Trophoblast cell (in vitro differentiated cells and primary cell): ENCODE results near the gene STK36.

Experiments used
- DNase-seq, 2 donors: peaks; one replicate each; pipeline ENCODE4 v3.0.0-alpha.2; 2016
- H2AFZ ChIP-seq: 2 replicates; pipeline ENCODE4 v1.6.1; 2013; ENCODE audit warnings: low read length, moderate library complexity, mild to moderate bottlenecking; ENCODE audit not compliant: insufficient read depth, poor library complexity
- H2AK5ac ChIP-seq: 2 replicates; pipeline ENCODE4 v1.6.1; 2013; ENCODE audit warnings: mild to moderate bottlenecking, low read length
- H2BK120ac ChIP-seq: 2 replicates; pipeline ENCODE4 v1.6.1; 2013; ENCODE audit warnings: low read length, mild to moderate bottlenecking, moderate library complexity; ENCODE audit not compliant: insufficient read depth, poor library complexity
- H2BK12ac ChIP-seq: 2 replicates; pipeline ENCODE4 v1.6.1; 2013; ENCODE audit warnings: mild to moderate bottlenecking, low read length, moderate library complexity
- H2BK5ac ChIP-seq: 2 replicates; pipeline ENCODE4 v1.6.1; 2013; ENCODE audit warnings: low read length, low read depth, moderate library complexity, mild to moderate bottlenecking; ENCODE audit not compliant: poor library complexity
- H3K14ac ChIP-seq: 2 replicates; pipeline ENCODE4 v1.6.1; 2013; ENCODE audit warnings: mild to moderate bottlenecking, low read length
- H3K18ac ChIP-seq: 2 replicates; pipeline ENCODE4 v1.6.1; 2013; ENCODE audit warnings: mild to moderate bottlenecking, low read length
- H3K23ac ChIP-seq: 2 replicates; pipeline ENCODE4 v1.6.1; 2013; ENCODE audit warnings: low read length
- H3K27ac ChIP-seq: 2 replicates; pipeline ENCODE4 v1.5.1; 2013; ENCODE audit warnings: low read depth, mild to moderate bottlenecking, inconsistent platforms, low read length, moderate library complexity
- H3K27me3 ChIP-seq: 2 replicates; pipeline ENCODE4 v1.6.1; 2013; ENCODE audit warnings: inconsistent platforms, mild to moderate bottlenecking, low read length, moderate library complexity; ENCODE audit not compliant: insufficient read depth
- H3K36me3 ChIP-seq, 2 experiments: 1 replicate in 1 of 2; 2 replicates in 1 of 2; pipeline ENCODE4 v1.6.1; 2013; ENCODE audit warnings: low read length in 2 of 2, mild to moderate bottlenecking in 2 of 2, moderate library complexity in 1 of 2; ENCODE audit not compliant: insufficient read depth in 2 of 2, control insufficient read depth in 1 of 2
- H3K4ac ChIP-seq: 2 replicates; pipeline ENCODE4 v1.6.1; 2013; ENCODE audit warnings: low read depth, mild to moderate bottlenecking, low read length, moderate library complexity
- H3K4me1 ChIP-seq, 2 experiments: 1 replicate in 1 of 2; 2 replicates in 1 of 2; pipeline ENCODE4 v1.6.1; 2013; ENCODE audit warnings: low read length in 2 of 2, mild to moderate bottlenecking in 2 of 2, moderate library complexity in 1 of 2; ENCODE audit not compliant: insufficient read depth in 2 of 2, control insufficient read depth in 1 of 2
- H3K4me2 ChIP-seq: 2 replicates; pipeline ENCODE4 v1.6.1; 2013; ENCODE audit warnings: inconsistent platforms, mild to moderate bottlenecking, low read length, moderate library complexity
- H3K4me3 ChIP-seq: 2 replicates; pipeline ENCODE4 v1.5.1; 2013; ENCODE audit warnings: mild to moderate bottlenecking, low read depth, low read length, inconsistent platforms
- H3K79me1 ChIP-seq: one replicate; pipeline ENCODE4 v1.6.1; 2013; ENCODE audit warnings: low read length
- H3K79me2 ChIP-seq: 2 replicates; pipeline ENCODE4 v1.6.1; 2013; ENCODE audit warnings: low read length, mild to moderate bottlenecking; ENCODE audit not compliant: control insufficient read depth, insufficient read depth, poor library complexity
- H3K9ac ChIP-seq: 2 replicates; pipeline ENCODE4 v1.6.1; 2013; ENCODE audit warnings: mild to moderate bottlenecking, low read length
- H3K9me3 ChIP-seq: 2 replicates; pipeline ENCODE4 v1.6.1; 2013; ENCODE audit warnings: low read depth, mild to moderate bottlenecking, control low read depth, inconsistent platforms, low read length; ENCODE audit not compliant: insufficient read depth
- H4K12ac ChIP-seq: 2 replicates; pipeline ENCODE4 v1.6.1; 2013; ENCODE audit warnings: low read depth, mild to moderate bottlenecking, low read length, moderate library complexity
- H4K8ac ChIP-seq: 2 replicates; pipeline ENCODE4 v1.6.1; 2013; ENCODE audit warnings: low read depth, mild to moderate bottlenecking, low read length, moderate library complexity
- H4K91ac ChIP-seq: one replicate; pipeline ENCODE4 v1.6.1; 2013; ENCODE audit warnings: low read depth, mild to moderate bottlenecking, low read length, moderate library complexity
- WGBS: extraction: QIAGEN DNeasy Blood & Tissue Kit; methylation state at CpG from one replicate; pipeline ENCODE4 v1.1.7; 2013; ENCODE audit warnings: missing lambda C conversion rate; ENCODE audit not compliant: insufficient read length, insufficient coverage; ENCODE audit errors: extremely low coverage; 5-methylcytosine and 5-hydroxymethylcytosine counted together

STK36 gene

GRCh38 chr2:218744615-218745014 lies 72.7 kb downstream of the STK36 start:
- Histone ChIP-seq H3K9ac (no peak overlapping the region), H2AFZ (no peak overlapping the region), H3K4me2 (no peak overlapping the region), H3K79me2 (no peaks in the 10 kb centered on the region), H3K4ac (no peak overlapping the region), H3K27me3 (no peaks in the 10 kb centered on the region), H4K12ac (no peak overlapping the region), H4K91ac (no peak overlapping the region), H2BK120ac (no peak overlapping the region), H3K18ac (no peak overlapping the region), H3K4me3 (no peak overlapping the region), H2AK5ac (no peak overlapping the region), H2BK12ac (no peak overlapping the region), H3K4me1 (peaks cover 0 to 6% of the 10 kb centered on the region in 2 experiments), H3K36me3 (peaks cover 46 to 61% of the 10 kb centered on the region in 2 experiments), H4K8ac (no peak overlapping the region), H2BK5ac (no peak overlapping the region), H3K14ac (no peak overlapping the region), H3K23ac (no peak overlapping the region), H3K79me1 (no peaks in the 10 kb centered on the region), H3K9me3 (no peaks in the 10 kb centered on the region), H3K27ac (no peak overlapping the region)
- DNase-seq: peak; percentile 9 to 27
- WGBS: no CpG with 5 or more reads among the region's 3 CpGs

GRCh38 chr2:218745160-218745558 lies 73.3 kb downstream of the STK36 start:
- Histone ChIP-seq H3K27ac (no peak overlapping the region), H4K8ac (no peak overlapping the region), H3K9ac (no peak overlapping the region), H2AK5ac (no peak overlapping the region), H3K36me3 (peaks cover 49 to 61% of the 10 kb centered on the region in 2 experiments), H4K91ac (no peak overlapping the region), H4K12ac (no peak overlapping the region), H2AFZ (no peak overlapping the region), H3K4me2 (no peak overlapping the region), H3K4me1 (peaks cover 0 to 6% of the 10 kb centered on the region in 2 experiments), H3K79me2 (no peaks in the 10 kb centered on the region), H3K27me3 (no peaks in the 10 kb centered on the region), H3K23ac (no peak overlapping the region), H3K4ac (no peak overlapping the region), H2BK5ac (peak overlapping the region; percentile 5), H3K18ac (peak overlapping the region; percentile 11), H3K4me3 (no peak overlapping the region), H2BK12ac (no peak overlapping the region), H3K79me1 (no peaks in the 10 kb centered on the region), H3K14ac (no peak overlapping the region), H2BK120ac (no peak overlapping the region), H3K9me3 (no peaks in the 10 kb centered on the region)
- no CpG with 5 or more reads among the region's 5 CpGs for WGBS
- DNase-seq: peak; percentile 9 to 11

- Histone ChIP-seq H2BK120ac (no peak overlapping the region), H3K27me3 (no peaks in the 10 kb centered on the region), H3K4me2 (no peak overlapping the region), H2BK5ac (no peak overlapping the region), H3K27ac (no peak overlapping the region), H3K79me2 (no peaks in the 10 kb centered on the region), H3K36me3 (peaks cover 47 to 62% of the 10 kb centered on the region in 2 experiments), H4K8ac (no peak overlapping the region), H4K12ac (no peak overlapping the region), H2BK12ac (no peak overlapping the region), H3K4me1 (peaks cover 0 to 6% of the 10 kb centered on the region in 2 experiments), H3K79me1 (no peaks in the 10 kb centered on the region), H2AFZ (no peak overlapping the region), H3K9me3 (no peaks in the 10 kb centered on the region), H3K18ac (no peak overlapping the region), H3K14ac (no peak overlapping the region), H3K4ac (no peak overlapping the region), H4K91ac (no peak overlapping the region), H3K4me3 (no peak overlapping the region), H2AK5ac (no peak overlapping the region), H3K9ac (no peak overlapping the region), H3K23ac (no peak overlapping the region)
- DNase-seq: no peak
- no CpG with 5 or more reads among the region's 10 CpGs for WGBS
These were observed 73.9 kb downstream of the STK36 start for GRCh38 chr2:218745559-218746469.

GRCh38 chr2:218746470-218746795 lies 74.5 kb downstream of the STK36 start:
- Histone ChIP-seq H3K18ac (no peak overlapping the region), H3K79me2 (no peaks in the 10 kb centered on the region), H2BK5ac (no peak overlapping the region), H2BK120ac (no peak overlapping the region), H3K4me1 (peaks cover 0 to 6% of the 10 kb centered on the region in 2 experiments), H4K12ac (no peak overlapping the region), H3K4me3 (no peak overlapping the region), H4K8ac (no peak overlapping the region), H3K36me3 (peaks cover 41 to 57% of the 10 kb centered on the region in 2 experiments), H3K4me2 (no peak overlapping the region), H2AK5ac (no peak overlapping the region), H3K9me3 (no peaks in the 10 kb centered on the region), H2BK12ac (no peak overlapping the region), H3K27ac (no peak overlapping the region), H3K79me1 (no peaks in the 10 kb centered on the region), H3K4ac (no peak overlapping the region), H3K9ac (no peak overlapping the region), H2AFZ (no peak overlapping the region), H3K23ac (no peak overlapping the region), H3K14ac (no peak overlapping the region), H4K91ac (no peak overlapping the region), H3K27me3 (no peaks in the 10 kb centered on the region)
- no CpG with 5 or more reads among the region's 1 CpG for WGBS
- no peak for DNase-seq
